HepG2 (cell line): ENCODE results near the gene AFAP1.

ENCODE experiments used
- ATRX ChIP-seq: sonication (generic); formaldehyde crosslinking; IDR thresholded peaks from 2 replicates; pipeline ENCODE4 v1.4.0; 2020; ENCODE audit warnings: missing genetic modification reagents, borderline replicate concordance
- PATZ1 ChIP-seq: sonication (generic); formaldehyde crosslinking; IDR thresholded peaks from 2 replicates; pipeline ENCODE4 v1.4.0; 2020; ENCODE audit warnings: missing genetic modification reagents
- POLR2AphosphoS5 ChIP-seq: IDR thresholded peaks from 2 replicates; pipeline ENCODE4 v1.6.1; 2012; ENCODE audit warnings: low read depth, low read length
- RAD21 ChIP-seq: fragments of 450-650 bp; formaldehyde crosslinking; IDR thresholded peaks from 2 replicates; pipeline ENCODE4 v1.5.0; 2020; ENCODE audit warnings: mild to moderate bottlenecking
- SUZ12 ChIP-seq: fragments of 150-350 bp; IDR thresholded peaks from 2 replicates; pipeline ENCODE4 v1.6.1; 2014; ENCODE audit warnings: low read depth, low read length
- TAF1 ChIP-seq: sonication (generic); formaldehyde crosslinking; IDR thresholded peaks from 2 replicates; pipeline ENCODE4 v1.4.0; 2020; ENCODE audit warnings: missing genetic modification reagents
- ZNF724P ChIP-seq: sonication (generic); formaldehyde crosslinking; IDR thresholded peaks from 2 replicates; pipeline ENCODE4 v1.8.0; 2022; ENCODE audit warnings: missing genetic modification reagents, borderline replicate concordance
- ZSCAN29 ChIP-seq: sonication (generic); formaldehyde crosslinking; conservative IDR thresholded peaks from 2 replicates; pipeline ENCODE4 v1.4.0; 2020; ENCODE audit warnings: mild to moderate bottlenecking, missing genetic modification reagents

GRCh38 chr4:7964890-7965662 lies 25.4 kb upstream of the AFAP1 start:
- TF ChIP-seq RAD21 (CRISPR knock-in tag) (no peak), POLR2AphosphoS5 (no peak), PATZ1 (CRISPR knock-in tag) (0 out of 2 replicates have a peak, but pooled peaks have one; percentile 13), ATRX (CRISPR knock-in tag) (no peak), TAF1 (CRISPR knock-in tag) (no peak), SUZ12 (no peak), ZNF724P (CRISPR knock-in tag) (no peak), ZSCAN29 (CRISPR knock-in tag) (no peak)
